PC-3 (cell line): ENCODE data around the gene ZNF830.

ENCODE experiments used
- CTCF ChIP-seq: fragments of 300-600 bp; sonication (generic); conservative IDR thresholded peaks from 2 replicates; pipeline ENCODE4 v1.5.1; 2017; ENCODE audit warnings: antibody characterized with exemption, low read depth, mild to moderate bottlenecking, low read length
- EZH2 ChIP-seq: fragments of 300-600 bp; sonication (generic); IDR thresholded peaks from one replicate; pipeline ENCODE4 v1.6.1; 2017; ENCODE audit warnings: antibody characterized with exemption, mild to moderate bottlenecking, low read length; ENCODE audit not compliant: unreplicated experiment

- TF ChIP-seq CTCF = no peak
- no peak for TF ChIP-seq EZH2
Observed at GRCh38 chr17:34990921-34991365, 29.6 kb downstream of the ZNF830 start.
